H1 (cell line): Measurements from ENCODE around the gene ADSS1. TPM values are rescaled to one million over a fixed set of nuclear protein-coding genes. Genes with fewer than 3 reads are reported as not detected.

Experiments used
- KDM4A ChIP-seq: IDR thresholded peaks from one replicate; pipeline ENCODE4 v1.7.1; 2012; ENCODE audit warnings: low read depth, mild to moderate bottlenecking, moderate library complexity, low read length, inconsistent platforms; ENCODE audit not compliant: severe bottlenecking
- PHF8 ChIP-seq: fragments of 200-600 bp; sonication (generic); conservative IDR thresholded peaks from 2 replicates; pipeline ENCODE4 v1.7.1; 2012; ENCODE audit warnings: low read depth, mild to moderate bottlenecking, inconsistent platforms, low read length, moderate library complexity
- POLR2AphosphoS5 ChIP-seq: IDR thresholded peaks from 2 replicates; pipeline ENCODE4 v1.6.1; 2011; ENCODE audit warnings: low read depth, low read length
- RFX5 ChIP-seq: IDR thresholded peaks from 2 replicates; pipeline ENCODE4 v1.6.1; 2011; ENCODE audit warnings: low read depth, low read length, improper control_type of control experiment, borderline replicate concordance
- RXRA ChIP-seq: IDR thresholded peaks from 2 replicates; pipeline ENCODE4 v1.6.1; 2011; ENCODE audit warnings: low read depth, mild to moderate bottlenecking, low read length, moderate library complexity; ENCODE audit not compliant: insufficient read depth
- SIN3A ChIP-seq, 2 experiments: IDR thresholded peaks in 1 of 2; conservative IDR thresholded peaks in 1 of 2; 2 replicates each; pipeline ENCODE4 v1.6.1; 2011 to 2012; ENCODE audit warnings: low read length in 2 of 2, improper control_type of control experiment in 1 of 2, low read depth in 1 of 2, mild to moderate bottlenecking in 1 of 2
- TCF12 ChIP-seq: IDR thresholded peaks from 2 replicates; pipeline ENCODE4 v1.6.1; 2011; ENCODE audit warnings: low read depth, mild to moderate bottlenecking, low read length
- polyA plus RNA-seq, 7 experiments: library from polyadenylated mRNA; depleted of rRNA in 3 of 7; stranded (reverse) in 5 of 7; unstranded in 2 of 7; fragments of >200 nt in 5 of 7; fragments of 200-250 nt in 2 of 7; gene quantifications; 1 replicate in 5 of 7; 2 replicates in 1 of 7; 4 replicates in 1 of 7; pipeline versions ENCODE4 v1.2.1 to v1.2.3, GENCODE V29; 2011 to 2013; ENCODE audit warnings: missing spikeins in 2 of 7, mixed read lengths in 2 of 7
- total RNA-seq: library from RNA; stranded (reverse); fragmentation: NEBNext Ultra II Directional; extraction: Animal tissue kit (Norgen Biotek cat#: 25700); gene quantifications from 2 replicates; pipeline ENCODE4 v1.2.1, GENCODE V29; 2021
- TF ChIP-seq, protein P1 (sequence below): IDR thresholded peaks from 2 replicates; pipeline ENCODE4 v1.6.1; 2012; ENCODE audit warnings: inconsistent platforms

The ADSS1 gene
- total and polyA plus RNA-seq, 2 of the 8 experiments (the other 6 are each of a cell fraction or from before 2014, with no cell fraction given): 7.1 to 7.9 TPM

GRCh38 chr14:104768437-104769323 is 44.7 kb downstream of the ADSS1 start (continued):
- no peak for TF ChIP-seq PHF8
- TF ChIP-seq RXRA: no peak
- TF ChIP-seq SIN3A (conservative IDR thresholded peaks at IDR 0.05 in 1 of 2, IDR thresholded peaks at IDR 0.05 in 1 of 2; ENCODE audit: low read depth in 1 of 2, low read length in 2 of 2): peak; percentile 44 to 79; a peak in 2 of 4 replicates
- TF ChIP-seq, protein P1, sequence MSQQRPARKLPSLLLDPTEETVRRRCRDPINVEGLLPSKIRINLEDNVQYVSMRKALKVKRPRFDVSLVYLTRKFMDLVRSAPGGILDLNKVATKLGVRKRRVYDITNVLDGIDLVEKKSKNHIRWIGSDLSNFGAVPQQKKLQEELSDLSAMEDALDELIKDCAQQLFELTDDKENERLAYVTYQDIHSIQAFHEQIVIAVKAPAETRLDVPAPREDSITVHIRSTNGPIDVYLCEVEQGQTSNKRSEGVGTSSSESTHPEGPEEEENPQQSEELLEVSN: peak; percentile 38; the same call in 1 of the 2 replicates
- TF ChIP-seq POLR2AphosphoS5: no peak; the same call in 1 of the 2 replicates
- TF ChIP-seq KDM4A: no peak
- no peak for TF ChIP-seq RFX5
- TF ChIP-seq TCF12: no peak
